22Rv1 (cell line): ENCODE measurements around the gene GCNT2.

Experiments
- CTCF ChIP-seq: fragments of 450-650 bp; IDR thresholded peaks from 2 replicates; pipeline ENCODE4 v1.5.1; 2017; ENCODE audit warnings: mild to moderate bottlenecking
- ZFX ChIP-seq: fragments of 450-650 bp; IDR thresholded peaks from 2 replicates; pipeline ENCODE4 v1.6.1; 2017; ENCODE audit warnings: antibody characterized with exemption, borderline replicate concordance

- no peak for TF ChIP-seq CTCF
- no peak for TF ChIP-seq ZFX
These were observed 66.7 kb downstream of the GCNT2 start for GRCh38 chr6:10587656-10588406.
